SK-N-MC (cell line): ENCODE measurements around the gene ZNF365.
"Not testable (repeated sequence)": the region's sequence is repeated elsewhere in the genome, so short reads cannot be mapped to it uniquely, and the experiment has no call there.

Experiments
- DNase-seq: peaks from one replicate; pipeline ENCODE4 v3.0.0-alpha.2; 2011; ENCODE audit warnings: low read depth, low spot score
- H3K27ac ChIP-seq: fragments of 200-600 bp; sonication (generic); 2 replicates; pipeline ENCODE4 v1.5.1; 2016; ENCODE audit warnings: mixed run types
- H3K36me3 ChIP-seq: fragments of 200-600 bp; sonication (generic); 2 replicates; pipeline ENCODE4 v1.6.1; 2017; ENCODE audit warnings: antibody characterized with exemption, low read length, mixed read lengths; ENCODE audit not compliant: insufficient read depth
- H3K4me3 ChIP-seq: fragments of 200-600 bp; sonication (generic); 2 replicates; pipeline ENCODE4 v1.5.1; 2016
- H3K9ac ChIP-seq: fragments of 200-600 bp; sonication (generic); 2 replicates; pipeline ENCODE4 v1.8.0; 2017; ENCODE audit warnings: mixed run types, mixed read lengths; ENCODE audit not compliant: insufficient read length
- H3K9me3 ChIP-seq: fragments of 200-600 bp; sonication (generic); 2 replicates; pipeline ENCODE4 v1.6.1; 2017; ENCODE audit warnings: low read depth, mild to moderate bottlenecking, antibody characterized with exemption, low read length, moderate library complexity, mixed read lengths
- EZH2 ChIP-seq: fragments of 200-600 bp; sonication (generic); IDR thresholded peaks from one replicate; pipeline ENCODE4 v1.6.1; 2017; ENCODE audit warnings: antibody characterized with exemption
- FOXP2 ChIP-seq: optimal IDR thresholded peaks from 2 replicates; pipeline ENCODE3; 2011; ENCODE audit warnings: mild to moderate bottlenecking, moderate library complexity; ENCODE audit not compliant: insufficient read depth; ENCODE audit errors: extremely low read length, control extremely low read depth
- POLR2AphosphoS5 ChIP-seq: IDR thresholded peaks from 2 replicates; pipeline ENCODE4 v1.6.1; 2012; ENCODE audit warnings: mild to moderate bottlenecking, low read depth, low read length, borderline replicate concordance

The ZNF365 gene

GRCh38 chr10:62395892-62396291, 21.7 kb downstream of the ZNF365 start:
- Histone ChIP-seq H3K9me3 (no peaks in the 10 kb centered on the region), H3K4me3 (no peak overlapping the region), H3K36me3 (no peaks in the 10 kb centered on the region), H3K27ac (no peak overlapping the region), H3K9ac (no peak overlapping the region)
- DNase-seq: no peak
- no peak for TF ChIP-seq EZH2
- no peak for TF ChIP-seq POLR2AphosphoS5
- TF ChIP-seq FOXP2: no peak

DNA sequence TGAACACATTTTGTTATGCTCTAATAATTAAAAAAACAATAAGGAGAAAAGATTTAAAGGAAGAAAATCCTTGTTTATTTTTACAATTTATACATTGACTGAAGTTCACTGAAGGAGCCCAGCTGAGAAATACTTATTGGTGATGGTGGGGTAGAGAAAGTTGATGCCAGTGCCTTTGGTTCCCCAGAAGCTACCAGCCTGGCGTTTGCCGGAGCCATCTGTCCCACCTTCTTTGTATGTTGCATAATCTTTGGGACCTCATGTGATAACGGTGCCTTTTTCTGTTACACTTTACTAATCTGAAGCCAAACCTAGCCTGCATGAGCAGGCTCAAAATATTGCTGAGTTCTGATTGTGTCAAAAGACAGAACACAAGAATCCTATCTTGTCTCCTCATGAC, 22.7 kb downstream of the ZNF365 start:
- no peaks in the 10 kb centered on the region for H3K9me3 ChIP-seq
- H3K9ac ChIP-seq: no peak overlapping the region
- no peaks in the 10 kb centered on the region for H3K36me3 ChIP-seq
- H3K4me3 ChIP-seq: no peak overlapping the region
- H3K27ac ChIP-seq: no peak overlapping the region
- no peak for TF ChIP-seq EZH2
- DNase-seq: no peak

GRCh38 chr10:62399211-62399610, 25.0 kb downstream of the ZNF365 start:
- H3K4me3 ChIP-seq: no peak overlapping the region
- H3K27ac ChIP-seq: no peak overlapping the region
- TF ChIP-seq FOXP2 (no peak), EZH2 (no peak), POLR2AphosphoS5 (no peak)
- H3K36me3 ChIP-seq: no peaks in the 10 kb centered on the region
- no peak for DNase-seq
- H3K9ac ChIP-seq: no peak overlapping the region
- no peaks in the 10 kb centered on the region for H3K9me3 ChIP-seq

- Histone ChIP-seq H3K9ac (no peak overlapping the region), H3K27ac (no peak overlapping the region), H3K9me3 (no peaks in the 10 kb centered on the region), H3K36me3 (no peaks in the 10 kb centered on the region), H3K4me3 (no peak overlapping the region)
- DNase-seq: no peak
- TF ChIP-seq FOXP2 (no peak), EZH2 (no peak), POLR2AphosphoS5 (no peak)
Measured at GRCh38 chr10:62402508-62402907, 28.3 kb downstream of the ZNF365 start.

GRCh38 chr10:62410528-62410927, 36.4 kb downstream of the ZNF365 start:
- not testable (repeated sequence) for DNase-seq, H3K36me3 ChIP-seq, H3K27ac ChIP-seq, H3K4me3 ChIP-seq, H3K9ac ChIP-seq, H3K9me3 ChIP-seq

DNA sequence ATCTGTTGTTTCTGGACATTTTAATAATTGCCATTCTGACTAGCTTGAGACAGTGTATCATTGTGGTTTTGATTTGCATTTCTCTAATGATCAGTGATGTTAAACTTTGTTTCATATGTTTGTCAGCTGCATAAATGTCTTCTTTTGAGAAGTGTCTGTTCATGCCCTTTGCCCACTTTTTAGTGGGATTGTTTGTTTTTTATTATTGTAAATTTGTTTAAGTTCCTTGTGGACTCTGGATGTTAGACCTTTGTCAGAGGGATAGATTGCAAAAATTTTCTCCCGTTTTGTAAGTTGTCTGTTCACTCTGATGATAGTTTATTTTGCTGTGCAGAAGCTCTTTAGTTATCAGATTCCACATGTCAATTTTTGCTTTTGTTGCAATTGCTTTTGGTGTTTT, 36.8 kb downstream of the ZNF365 start:
- H3K36me3 ChIP-seq, H3K9me3 ChIP-seq, H3K27ac ChIP-seq, DNase-seq, H3K4me3 ChIP-seq, H3K9ac ChIP-seq: not testable (repeated sequence)

- TF ChIP-seq EZH2 (no peak), FOXP2 (no peak), POLR2AphosphoS5 (no peak)
- Histone ChIP-seq H3K36me3 (no peaks in the 10 kb centered on the region), H3K9ac (no peak overlapping the region), H3K9me3 (no peaks in the 10 kb centered on the region), H3K27ac (no peak overlapping the region), H3K4me3 (no peak overlapping the region)
- DNase-seq: no peak
Measured at GRCh38 chr10:62413048-62413447, 38.9 kb downstream of the ZNF365 start.

DNA sequence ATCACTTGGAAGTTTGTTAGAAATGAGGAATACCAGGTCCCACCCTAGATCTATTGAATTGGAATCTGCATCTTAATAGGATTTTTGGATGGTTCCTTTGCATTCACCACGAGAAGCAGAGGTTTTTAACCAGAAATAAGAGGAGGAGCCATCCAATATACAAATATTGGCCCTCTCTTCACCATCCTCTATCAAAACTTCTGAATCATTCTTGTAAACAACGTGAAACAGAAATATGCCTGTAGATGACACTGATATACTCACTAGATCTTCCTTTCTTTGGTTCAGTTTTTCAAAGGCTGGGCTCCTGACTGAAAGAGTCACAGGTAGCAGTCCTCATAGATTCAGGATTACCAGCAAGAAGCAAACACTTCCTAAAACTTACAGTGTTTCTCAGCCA, 39.5 kb downstream of the ZNF365 start:
- no peak overlapping the region for H3K4me3 ChIP-seq
- H3K27ac ChIP-seq: no peak overlapping the region
- no peak overlapping the region for H3K9ac ChIP-seq
- no peaks in the 10 kb centered on the region for H3K36me3 ChIP-seq
- no peaks in the 10 kb centered on the region for H3K9me3 ChIP-seq
- DNase-seq: no peak
- no peak for TF ChIP-seq EZH2
- TF ChIP-seq FOXP2: no peak

GRCh38 chr10:62414359-62414758, 40.2 kb downstream of the ZNF365 start:
- H3K9me3 ChIP-seq: no peaks in the 10 kb centered on the region
- H3K9ac ChIP-seq: no peak overlapping the region
- no peaks in the 10 kb centered on the region for H3K36me3 ChIP-seq
- no peak overlapping the region for H3K4me3 ChIP-seq
- no peak for DNase-seq
- TF ChIP-seq POLR2AphosphoS5: no peak
- no peak for TF ChIP-seq FOXP2
- no peak for TF ChIP-seq EZH2
- no peak overlapping the region for H3K27ac ChIP-seq

GRCh38 chr10:62422068-62422590, 48.0 kb downstream of the ZNF365 start:
- Histone ChIP-seq H3K9ac (no peak overlapping the region), H3K9me3 (no peaks in the 10 kb centered on the region), H3K4me3 (no peak overlapping the region), H3K36me3 (no peaks in the 10 kb centered on the region), H3K27ac (no peak overlapping the region)
- TF ChIP-seq FOXP2 (no peak), POLR2AphosphoS5 (no peak), EZH2 (no peak)
- no peak for DNase-seq
